ENCODE data around the gene TMEM119.

- TF ChIP-seq, protein P1, sequence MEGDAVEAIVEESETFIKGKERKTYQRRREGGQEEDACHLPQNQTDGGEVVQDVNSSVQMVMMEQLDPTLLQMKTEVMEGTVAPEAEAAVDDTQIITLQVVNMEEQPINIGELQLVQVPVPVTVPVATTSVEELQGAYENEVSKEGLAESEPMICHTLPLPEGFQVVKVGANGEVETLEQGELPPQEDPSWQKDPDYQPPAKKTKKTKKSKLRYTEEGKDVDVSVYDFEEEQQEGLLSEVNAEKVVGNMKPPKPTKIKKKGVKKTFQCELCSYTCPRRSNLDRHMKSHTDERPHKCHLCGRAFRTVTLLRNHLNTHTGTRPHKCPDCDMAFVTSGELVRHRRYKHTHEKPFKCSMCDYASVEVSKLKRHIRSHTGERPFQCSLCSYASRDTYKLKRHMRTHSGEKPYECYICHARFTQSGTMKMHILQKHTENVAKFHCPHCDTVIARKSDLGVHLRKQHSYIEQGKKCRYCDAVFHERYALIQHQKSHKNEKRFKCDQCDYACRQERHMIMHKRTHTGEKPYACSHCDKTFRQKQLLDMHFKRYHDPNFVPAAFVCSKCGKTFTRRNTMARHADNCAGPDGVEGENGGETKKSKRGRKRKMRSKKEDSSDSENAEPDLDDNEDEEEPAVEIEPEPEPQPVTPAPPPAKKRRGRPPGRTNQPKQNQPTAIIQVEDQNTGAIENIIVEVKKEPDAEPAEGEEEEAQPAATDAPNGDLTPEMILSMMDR (IDR thresholded peaks at IDR 0.05) = no peak
- TF ChIP-seq ZFX (IDR thresholded peaks at IDR 0.05; ENCODE audit: borderline replicate concordance) = no peak
Measured at GRCh38 chr12:108605690-108606406, 8.0 kb upstream of the TMEM119 start.
